Measurements from ENCODE around the gene DIRAS1.
"Not testable (repeated sequence)": the region's sequence is repeated elsewhere in the genome, so short reads cannot be mapped to it uniquely, and the experiment has no call there.

The DIRAS1 gene

DNA sequence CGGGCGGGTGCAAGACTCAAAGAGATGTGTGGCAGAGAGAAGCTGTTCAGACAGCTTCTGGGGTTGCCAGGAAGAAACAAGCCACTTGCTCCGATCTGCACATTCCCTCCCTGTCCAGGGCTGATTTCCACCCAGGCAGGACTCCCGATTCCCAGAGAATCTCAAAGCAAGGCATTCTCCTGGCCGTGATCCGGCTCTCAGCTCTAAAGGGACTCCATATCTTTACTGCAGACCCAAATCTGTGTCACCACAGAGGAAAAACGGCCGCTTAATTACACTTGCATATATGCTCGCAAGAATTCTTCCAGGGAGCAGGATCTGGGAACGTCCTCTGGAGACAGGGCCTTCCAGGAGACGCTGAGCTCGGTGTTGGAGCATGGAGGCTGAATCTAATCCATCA, 44.3 kb downstream of the DIRAS1 start:
- no peak for DNase-seq (ENCODE audit: low read depth)

DNA sequence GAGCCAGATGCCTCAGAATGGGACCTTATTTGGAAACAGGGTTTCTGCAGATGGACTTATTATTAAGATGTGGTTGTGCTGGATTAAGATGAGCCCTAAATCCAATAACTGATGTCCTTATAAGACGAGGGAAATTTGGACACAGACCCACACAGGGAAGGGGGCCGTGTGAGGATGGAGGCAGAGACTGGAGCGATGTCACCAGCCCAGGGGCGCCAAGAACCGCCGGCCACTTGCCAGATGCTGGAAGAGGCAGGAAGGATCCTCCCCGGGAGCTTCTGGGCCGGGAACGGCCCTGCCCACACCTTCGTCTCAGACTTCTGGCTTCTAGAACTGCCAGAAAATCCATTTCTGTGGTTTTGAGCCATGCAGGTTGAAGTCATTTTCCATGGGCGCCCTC, 45.3 kb downstream of the DIRAS1 start:
- DNase-seq (ENCODE audit: low read depth) = no peak

- DNase-seq (ENCODE audit: low read depth) = no peak
These were observed 51.0 kb downstream of the DIRAS1 start for GRCh38 chr19:2670217-2670616.

- DNase-seq (ENCODE audit: low read depth) = no peak
These were observed 52.9 kb downstream of the DIRAS1 start for GRCh38 chr19:2668175-2668763.

DNA sequence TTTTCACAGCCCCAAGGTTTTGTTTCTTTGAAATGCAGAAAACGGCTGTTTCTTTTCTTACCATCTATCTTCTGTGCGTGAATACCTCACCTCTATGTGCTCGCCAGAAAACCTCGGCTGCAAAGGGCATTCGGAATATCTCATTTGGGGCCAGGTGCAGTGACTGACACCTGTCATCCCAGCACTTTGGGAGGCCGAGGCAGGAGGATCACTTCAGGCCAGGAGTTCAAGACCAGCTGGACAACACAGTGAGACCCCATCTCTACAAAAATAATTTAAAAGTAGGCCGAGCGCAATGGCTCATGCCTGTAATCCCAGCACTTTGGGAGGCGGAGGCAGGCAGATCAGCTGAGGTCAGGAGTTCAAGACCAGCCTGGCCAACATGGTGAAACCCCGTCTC, 53.8 kb downstream of the DIRAS1 start:
- not testable (repeated sequence) for DNase-seq (ENCODE audit: low read depth)

GRCh38 chr19:2666344-2666994, 54.7 kb downstream of the DIRAS1 start:
- no peak for DNase-seq (ENCODE audit: low read depth)

DNA sequence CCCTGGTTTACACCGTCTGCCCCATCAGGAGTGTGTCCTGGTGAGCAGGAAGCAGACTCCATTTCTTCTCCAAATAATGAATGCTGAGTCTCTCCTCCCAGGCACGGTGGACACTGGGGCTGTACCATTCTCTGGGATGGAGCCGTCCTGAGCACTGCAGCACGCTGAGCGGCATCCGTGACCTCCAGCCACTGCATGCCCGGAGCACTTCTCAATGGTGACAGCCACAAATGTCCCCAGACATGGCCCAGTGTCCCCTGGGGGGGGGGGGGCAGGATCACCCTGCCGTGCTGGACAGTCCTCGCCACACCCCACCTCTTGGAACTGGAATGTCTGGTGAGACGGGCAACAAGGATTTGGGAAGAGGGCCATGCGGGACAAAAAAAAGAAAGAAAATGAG, 56.1 kb downstream of the DIRAS1 start:
- no peak for DNase-seq (ENCODE audit: low read depth)
